ENCODE data around the gene SCNN1A. TPM values are rescaled to one million over a fixed set of nuclear protein-coding genes. Genes with fewer than 3 reads are reported as not detected.

Gene SCNN1A
- total RNA-seq, 4 donors from 2014 or later: 0.83 to 3.3 (median 1.8) TPM

DNA sequence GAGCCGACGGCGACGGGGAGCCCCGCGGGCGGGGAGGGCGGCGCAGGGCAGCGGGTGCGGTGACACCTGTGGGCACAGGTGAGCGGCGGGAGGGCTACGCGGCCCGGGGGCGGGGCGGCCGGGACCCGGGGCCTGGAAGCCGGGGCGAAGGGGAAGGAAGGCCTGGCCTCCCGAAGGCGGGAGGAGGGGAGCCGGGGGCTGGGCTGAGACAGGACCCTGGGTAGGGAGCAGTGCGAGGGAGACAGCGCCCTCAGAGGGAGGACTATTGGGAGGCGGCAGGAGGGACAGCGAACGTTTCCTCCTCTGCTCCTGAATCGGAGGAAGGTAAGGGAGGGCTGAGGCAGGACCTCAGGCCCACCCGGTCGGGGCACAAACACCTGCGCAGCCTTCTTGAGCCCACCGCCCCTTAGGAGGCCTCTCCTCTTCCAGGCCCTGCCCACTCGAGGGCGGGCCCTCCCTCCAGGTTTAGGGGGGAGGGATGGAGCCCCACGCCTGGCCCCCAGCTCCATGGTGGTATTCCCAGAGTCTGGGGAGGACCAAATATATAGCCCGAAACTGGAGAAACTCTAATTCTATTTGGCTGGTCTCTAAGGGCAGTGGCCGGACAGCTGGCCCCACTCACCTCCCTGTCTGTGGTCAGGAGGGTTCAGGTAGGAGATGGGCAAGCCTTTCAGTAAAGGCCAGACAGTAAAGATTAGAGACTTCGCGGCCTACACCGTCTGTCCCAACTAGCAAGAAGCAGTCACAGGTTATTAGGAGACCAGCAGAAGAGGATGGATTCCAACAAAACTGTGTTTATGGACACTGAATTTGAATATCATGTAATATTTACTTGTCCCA, 64.4 kb downstream of the SCNN1A start:
- intact Hi-C loops (cut with DNase I): no loop called here
- Histone ChIP-seq H3K9me3 (no peaks in the 10 kb centered on the region), H3K27me3 (peaks cover 0 to 26% (median 14%) of the 10 kb centered on the region in 4 donors), H3K4me1 (peaks cover 9 to 14% (median 12%) of the 10 kb centered on the region in 4 donors), H3K36me3 (no peaks in the 10 kb centered on the region), H3K4me3 (peak overlapping the region; percentile 38 to 54 (median 42)), H3K27ac (replicated peaks in 1 of 4) (no peak overlapping the region)
- TF ChIP-seq POLR2A (IDR thresholded peaks at IDR 0.05; ENCODE audit: low read depth) (no peak), EP300 (IDR thresholded peaks at IDR 0.05) (no peak), POLR2AphosphoS5 (IDR thresholded peaks at IDR 0.05) (no peak)
- TF ChIP-seq, protein P1, sequence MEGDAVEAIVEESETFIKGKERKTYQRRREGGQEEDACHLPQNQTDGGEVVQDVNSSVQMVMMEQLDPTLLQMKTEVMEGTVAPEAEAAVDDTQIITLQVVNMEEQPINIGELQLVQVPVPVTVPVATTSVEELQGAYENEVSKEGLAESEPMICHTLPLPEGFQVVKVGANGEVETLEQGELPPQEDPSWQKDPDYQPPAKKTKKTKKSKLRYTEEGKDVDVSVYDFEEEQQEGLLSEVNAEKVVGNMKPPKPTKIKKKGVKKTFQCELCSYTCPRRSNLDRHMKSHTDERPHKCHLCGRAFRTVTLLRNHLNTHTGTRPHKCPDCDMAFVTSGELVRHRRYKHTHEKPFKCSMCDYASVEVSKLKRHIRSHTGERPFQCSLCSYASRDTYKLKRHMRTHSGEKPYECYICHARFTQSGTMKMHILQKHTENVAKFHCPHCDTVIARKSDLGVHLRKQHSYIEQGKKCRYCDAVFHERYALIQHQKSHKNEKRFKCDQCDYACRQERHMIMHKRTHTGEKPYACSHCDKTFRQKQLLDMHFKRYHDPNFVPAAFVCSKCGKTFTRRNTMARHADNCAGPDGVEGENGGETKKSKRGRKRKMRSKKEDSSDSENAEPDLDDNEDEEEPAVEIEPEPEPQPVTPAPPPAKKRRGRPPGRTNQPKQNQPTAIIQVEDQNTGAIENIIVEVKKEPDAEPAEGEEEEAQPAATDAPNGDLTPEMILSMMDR (IDR thresholded peaks at IDR 0.05): no peak
- WGBS: 25% methylated on average over 30 of the region's 43 CpGs
- no peak for DNase-seq (ENCODE audit: extremely low spot score)

DNA sequence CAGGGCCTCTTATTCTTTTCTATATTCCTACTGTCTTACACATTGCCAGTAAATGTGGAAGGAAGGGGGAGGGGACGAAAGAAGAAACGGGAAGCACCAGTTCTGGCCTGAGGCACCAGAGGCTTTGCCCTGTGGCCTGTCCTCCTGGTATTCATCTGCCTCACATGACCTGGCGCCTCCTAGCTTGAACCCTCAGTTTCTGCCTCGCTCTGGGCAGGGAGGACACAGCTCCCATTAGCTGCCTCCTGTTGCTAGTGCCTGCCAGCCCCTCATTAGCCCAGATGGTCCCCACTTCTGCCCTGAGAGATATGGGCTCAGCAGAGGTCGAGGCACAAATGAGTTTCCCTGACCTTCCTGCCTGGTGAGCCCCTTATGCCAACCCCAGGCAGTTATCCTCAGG, 67.8 kb downstream of the SCNN1A start:
- Histone ChIP-seq H3K4me3 (no peak overlapping the region), H3K4me1 (peaks cover 9 to 14% (median 12%) of the 10 kb centered on the region in 4 donors), H3K9me3 (no peaks in the 10 kb centered on the region), H3K36me3 (no peaks in the 10 kb centered on the region), H3K27ac (replicated peaks in 1 of 4) (no peak overlapping the region), H3K27me3 (peaks cover 0 to 26% (median 14%) of the 10 kb centered on the region in 4 donors)
- TF ChIP-seq POLR2AphosphoS5 (IDR thresholded peaks at IDR 0.05) (no peak), POLR2A (IDR thresholded peaks at IDR 0.05; ENCODE audit: low read depth) (no peak), EP300 (IDR thresholded peaks at IDR 0.05) (no peak)
- TF ChIP-seq, protein P1 (IDR thresholded peaks at IDR 0.05): no peak
- 85% methylated on average over 3 of the region's 5 CpGs for WGBS
- intact Hi-C loops (cut with DNase I): no loop called here
- DNase-seq (ENCODE audit: extremely low spot score): no peak

DNA sequence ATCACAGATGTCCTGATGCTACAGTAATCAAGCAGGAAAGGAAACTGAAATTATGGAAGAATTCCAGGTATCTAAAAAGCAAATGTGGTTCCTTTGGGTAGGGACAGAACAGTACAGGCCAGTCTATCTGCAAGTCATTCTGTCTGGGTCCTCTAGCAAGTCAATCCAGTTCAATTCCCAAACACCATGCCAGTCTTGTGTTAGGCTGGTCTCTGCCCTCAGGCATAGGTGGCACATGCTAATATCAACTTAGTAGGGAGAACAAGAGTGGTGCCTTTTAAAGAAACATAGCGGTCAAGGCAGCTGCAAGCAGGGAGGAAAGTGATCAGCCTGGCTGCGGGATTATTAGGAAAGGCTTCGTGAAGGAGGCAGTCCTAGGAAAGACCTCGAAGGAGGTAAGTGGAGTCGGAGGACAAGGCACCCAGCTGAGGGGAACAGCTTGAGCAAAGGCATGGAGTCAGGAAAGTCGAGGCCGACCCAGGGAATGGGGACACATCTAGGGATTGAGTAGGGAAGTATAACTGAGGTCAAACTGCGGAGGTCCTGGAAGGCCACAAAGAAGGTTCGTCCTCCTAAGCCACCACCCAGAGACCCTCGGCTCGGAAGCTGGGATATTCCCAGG, 68.7 kb downstream of the SCNN1A start:
- peaks cover 0 to 21% (median 14%) of the 10 kb centered on the region in 4 donors for H3K27me3 ChIP-seq
- H3K4me3 ChIP-seq: no peak overlapping the region
- peaks cover 9 to 14% (median 12%) of the 10 kb centered on the region in 4 donors for H3K4me1 ChIP-seq
- no peak for DNase-seq (ENCODE audit: extremely low spot score)
- H3K36me3 ChIP-seq: no peaks in the 10 kb centered on the region
- H3K9me3 ChIP-seq: no peaks in the 10 kb centered on the region
- intact Hi-C loops (cut with DNase I): no loop called here
- TF ChIP-seq EP300 (IDR thresholded peaks at IDR 0.05) (no peak), POLR2AphosphoS5 (IDR thresholded peaks at IDR 0.05) (no peak), POLR2A (IDR thresholded peaks at IDR 0.05; ENCODE audit: low read depth) (no peak)
- TF ChIP-seq, protein P1 (IDR thresholded peaks at IDR 0.05): no peak
- WGBS: 92% methylated on average over 11 of the region's 11 CpGs
- H3K27ac ChIP-seq (replicated peaks in 1 of 4): no peak overlapping the region

DNA sequence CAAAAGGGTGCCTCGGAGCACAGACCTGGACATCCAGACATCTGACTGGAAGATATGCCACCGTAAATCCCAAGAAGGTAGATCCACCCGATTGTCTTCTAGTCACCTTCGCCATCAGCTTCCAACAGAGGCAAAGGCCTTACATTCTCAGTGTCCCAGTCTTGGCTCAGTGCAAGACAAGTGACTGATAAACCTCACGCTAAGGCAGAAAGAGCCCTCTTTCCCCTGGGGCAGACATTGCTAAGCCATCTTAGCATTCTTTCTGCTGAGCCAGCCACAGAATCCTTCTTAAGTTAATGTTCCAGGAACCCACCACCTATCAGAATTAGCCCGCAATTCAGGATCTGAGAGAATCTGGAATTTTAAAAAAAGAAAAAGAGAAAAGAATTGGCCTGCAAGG, 69.2 kb downstream of the SCNN1A start:
- TF ChIP-seq, protein P1 (IDR thresholded peaks at IDR 0.05): no peak
- no peak for TF ChIP-seq EP300 (IDR thresholded peaks at IDR 0.05)
- no peak for TF ChIP-seq POLR2AphosphoS5 (IDR thresholded peaks at IDR 0.05)
- no peak for TF ChIP-seq POLR2A (IDR thresholded peaks at IDR 0.05; ENCODE audit: low read depth)
- DNase-seq (ENCODE audit: extremely low spot score): no peak

More for the DNA sequence above, 69.2 kb downstream of the SCNN1A start:
- Histone ChIP-seq H3K4me3 (no peak overlapping the region), H3K4me1 (peaks cover 9 to 14% (median 12%) of the 10 kb centered on the region in 4 donors), H3K27ac (replicated peaks in 1 of 4) (no peak overlapping the region), H3K9me3 (no peaks in the 10 kb centered on the region), H3K36me3 (no peaks in the 10 kb centered on the region), H3K27me3 (peaks cover 0 to 16% (median 13%) of the 10 kb centered on the region in 4 donors)
- intact Hi-C loops (cut with DNase I): no loop called here
- WGBS: 83% methylated on average over 6 of the region's 6 CpGs

All from esophagus muscularis mucosa (tissue), 4 donors.